T-helper 1 cell treated with Interleukin-12 subunit alpha and Interleukin-12 subunit beta and Interleukin-4 antibody, amounts not matched to agents 30 μg/mL and 1 μg/mL, for 36 hours (primary cell): ENCODE measurements around the gene JMJD7.
"Not testable (repeated sequence)": the region's sequence is repeated elsewhere in the genome, so short reads cannot be mapped to it uniquely, and the experiment has no call there.

Experiments used
- H3K27ac Mint-ChIP-seq: one replicate; pipeline ENCODE4 v1.8.0; 2021; ENCODE audit warnings: mild to moderate bottlenecking, mixed read lengths
- H3K27me3 Mint-ChIP-seq: one replicate; pipeline ENCODE4 v1.8.0; 2021; ENCODE audit warnings: low read depth, mixed read lengths
- H3K36me3 Mint-ChIP-seq: one replicate; pipeline ENCODE4 v1.8.0; 2021; ENCODE audit warnings: low read depth, mixed read lengths
- H3K4me1 Mint-ChIP-seq: one replicate; pipeline ENCODE4 v1.8.0; 2021; ENCODE audit warnings: low read depth, mixed read lengths
- H3K4me3 Mint-ChIP-seq: one replicate; pipeline ENCODE4 v1.8.0; 2021; ENCODE audit warnings: mild to moderate bottlenecking, moderate library complexity, mixed read lengths
- H3K9me3 Mint-ChIP-seq: one replicate; pipeline ENCODE4 v1.8.0; 2021; ENCODE audit warnings: mixed read lengths

The JMJD7 gene

GRCh38 chr15:41823502-41823901 is 4.4 kb upstream of the JMJD7 start:
- Mint-ChIP-seq H3K27ac (no peak overlapping the region), H3K4me3 (no peak overlapping the region)

GRCh38 chr15:41824062-41824745 is 3.7 kb upstream of the JMJD7 start:
- Mint-ChIP-seq H3K4me3 (no peak overlapping the region), H3K27ac (no peak overlapping the region), H3K4me1 (peaks cover 11% of the 10 kb centered on the region), H3K36me3 (peaks cover 32% of the 10 kb centered on the region), H3K9me3 (no peaks in the 10 kb centered on the region), H3K27me3 (no peaks in the 10 kb centered on the region)

More at GRCh38 chr15:41823502-41823901, 4.4 kb upstream of the JMJD7 start:
- H3K36me3 Mint-ChIP-seq = peaks cover 31% of the 10 kb centered on the region
- H3K4me1 Mint-ChIP-seq = peaks cover 7% of the 10 kb centered on the region
- H3K9me3 Mint-ChIP-seq = no peaks in the 10 kb centered on the region
- H3K27me3 Mint-ChIP-seq = no peaks in the 10 kb centered on the region

- Mint-ChIP-seq H3K4me3 (no peak overlapping the region), H3K36me3 (peaks cover 28% of the 10 kb centered on the region), H3K27me3 (no peaks in the 10 kb centered on the region), H3K27ac (no peak overlapping the region), H3K9me3 (no peaks in the 10 kb centered on the region), H3K4me1 (peaks cover 16% of the 10 kb centered on the region)
Measured at GRCh38 chr15:41825145-41825544, 2.7 kb upstream of the JMJD7 start.

- Mint-ChIP-seq H3K27me3 (no peaks in the 10 kb centered on the region), H3K36me3 (peaks cover 26% of the 10 kb centered on the region), H3K4me3 (peak overlapping the region; percentile 74), H3K9me3 (no peaks in the 10 kb centered on the region), H3K27ac (no peak overlapping the region), H3K4me1 (peaks cover 18% of the 10 kb centered on the region)
Measured at GRCh38 chr15:41825572-41826535, 2.0 kb upstream of the JMJD7 start.

GRCh38 chr15:41827290-41827879 is 507 bp upstream of the JMJD7 start:
- Mint-ChIP-seq H3K9me3 (no peaks in the 10 kb centered on the region), H3K4me1 (peaks cover 30% of the 10 kb centered on the region), H3K27me3 (no peaks in the 10 kb centered on the region), H3K27ac (peak overlapping the region; percentile 79), H3K4me3 (peak overlapping the region; percentile 94), H3K36me3 (peaks cover 29% of the 10 kb centered on the region)

- Mint-ChIP-seq H3K4me1 (peaks cover 39% of the 10 kb centered on the region), H3K9me3 (no peaks in the 10 kb centered on the region)
Measured at GRCh38 chr15:41828807-41829141, 882 bp downstream of the JMJD7 start.

GRCh38 chr15:41829959-41830646 is 2.2 kb downstream of the JMJD7 start:
- no peak overlapping the region for H3K27ac Mint-ChIP-seq
- no peak overlapping the region for H3K4me3 Mint-ChIP-seq

More at GRCh38 chr15:41828807-41829141, 882 bp downstream of the JMJD7 start:
- Mint-ChIP-seq H3K36me3 (peaks cover 32% of the 10 kb centered on the region), H3K27me3 (no peaks in the 10 kb centered on the region), H3K27ac (peak overlapping the region; percentile 84), H3K4me3 (peak overlapping the region; percentile 94)

GRCh38 chr15:41831291-41831690 is 3.4 kb downstream of the JMJD7 start:
- H3K9me3 Mint-ChIP-seq, H3K27me3 Mint-ChIP-seq: not testable (repeated sequence)
- Mint-ChIP-seq H3K4me1 (peaks cover 41% of the 10 kb centered on the region), H3K36me3 (peaks cover 24% of the 10 kb centered on the region), H3K4me3 (peak overlapping the region; percentile 48), H3K27ac (peak overlapping the region; percentile 73)

More at GRCh38 chr15:41829959-41830646, 2.2 kb downstream of the JMJD7 start:
- H3K9me3 Mint-ChIP-seq = no peaks in the 10 kb centered on the region
- peaks cover 41% of the 10 kb centered on the region for H3K4me1 Mint-ChIP-seq
- no peaks in the 10 kb centered on the region for H3K27me3 Mint-ChIP-seq
- peaks cover 28% of the 10 kb centered on the region for H3K36me3 Mint-ChIP-seq

- Mint-ChIP-seq H3K27me3 (no peaks in the 10 kb centered on the region), H3K4me3 (no peak overlapping the region), H3K9me3 (no peaks in the 10 kb centered on the region), H3K4me1 (peaks cover 38% of the 10 kb centered on the region), H3K27ac (no peak overlapping the region), H3K36me3 (peaks cover 22% of the 10 kb centered on the region)
Measured at GRCh38 chr15:41832208-41832607, 4.3 kb downstream of the JMJD7 start.

- no peak overlapping the region for H3K4me3 Mint-ChIP-seq
- H3K4me1 Mint-ChIP-seq = peaks cover 38% of the 10 kb centered on the region
- no peaks in the 10 kb centered on the region for H3K9me3 Mint-ChIP-seq
- H3K27me3 Mint-ChIP-seq = no peaks in the 10 kb centered on the region
- no peak overlapping the region for H3K27ac Mint-ChIP-seq
- H3K36me3 Mint-ChIP-seq = peaks cover 22% of the 10 kb centered on the region
Measured at GRCh38 chr15:41832875-41833274, 5.0 kb downstream of the JMJD7 start.

GRCh38 chr15:41834096-41834495 is 6.2 kb downstream of the JMJD7 start:
- no peak overlapping the region for H3K4me3 Mint-ChIP-seq
- no peaks in the 10 kb centered on the region for H3K27me3 Mint-ChIP-seq
- H3K27ac Mint-ChIP-seq = no peak overlapping the region
- H3K4me1 Mint-ChIP-seq = peaks cover 30% of the 10 kb centered on the region
- peaks cover 19% of the 10 kb centered on the region for H3K36me3 Mint-ChIP-seq
- H3K9me3 Mint-ChIP-seq = no peaks in the 10 kb centered on the region

- H3K27me3 Mint-ChIP-seq = no peaks in the 10 kb centered on the region
- peaks cover 16% of the 10 kb centered on the region for H3K36me3 Mint-ChIP-seq
- H3K27ac Mint-ChIP-seq = no peak overlapping the region
- H3K4me1 Mint-ChIP-seq = peaks cover 22% of the 10 kb centered on the region
- no peaks in the 10 kb centered on the region for H3K9me3 Mint-ChIP-seq
- H3K4me3 Mint-ChIP-seq = no peak overlapping the region
Measured at GRCh38 chr15:41836073-41836472, 8.2 kb downstream of the JMJD7 start.

- Mint-ChIP-seq H3K27ac (no peak overlapping the region), H3K36me3 (peaks cover 12% of the 10 kb centered on the region), H3K4me3 (no peak overlapping the region), H3K9me3 (no peaks in the 10 kb centered on the region), H3K4me1 (peaks cover 15% of the 10 kb centered on the region), H3K27me3 (no peaks in the 10 kb centered on the region)
Measured at GRCh38 chr15:41836713-41837454, 9.0 kb downstream of the JMJD7 start.
